ENCODE results near the gene ATG2A.

ATG2A gene

DNA sequence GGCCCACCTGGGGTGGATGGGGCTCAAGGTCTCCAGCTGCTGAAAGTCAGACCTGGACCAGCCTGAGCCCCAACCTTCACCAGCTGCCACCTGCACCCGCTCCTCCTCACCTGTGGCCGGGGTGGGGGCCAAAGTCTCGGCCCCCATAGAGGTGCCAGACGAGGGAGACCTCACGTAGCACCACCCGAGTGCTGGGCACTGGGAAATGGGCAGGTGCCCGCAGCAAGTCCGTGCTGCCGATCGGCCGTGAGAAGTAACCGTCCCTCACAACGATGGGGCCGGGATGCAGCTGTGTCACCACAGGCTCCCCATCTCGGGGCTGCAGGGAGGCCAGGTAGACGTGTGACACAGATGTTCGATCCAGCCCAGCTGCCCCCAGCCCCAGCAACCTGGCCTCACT is 16.2 kb downstream of the ATG2A start:
- no peak for DNase-seq

DNA sequence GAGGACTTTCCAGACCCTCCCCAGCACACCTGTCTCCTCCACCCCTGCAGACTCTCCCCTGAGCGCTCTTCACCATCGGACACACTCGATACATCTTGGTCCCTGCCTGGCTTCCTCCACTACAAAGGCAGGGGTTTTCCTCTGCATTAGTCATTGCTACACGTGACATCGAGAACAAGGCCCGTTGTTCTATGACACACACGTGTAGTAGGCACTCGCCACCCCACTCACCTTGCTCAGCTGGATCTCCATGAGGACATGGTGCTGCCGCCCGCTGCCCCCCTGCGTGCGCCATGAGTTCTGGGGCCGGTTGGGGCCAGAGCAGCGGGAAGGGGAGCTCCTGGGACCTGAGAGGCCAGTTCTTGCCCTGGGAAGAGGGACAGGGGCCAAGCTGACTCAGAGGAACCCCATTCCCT is 16.7 kb downstream of the ATG2A start:
- DNase-seq, result peak; percentile 87

DNA sequence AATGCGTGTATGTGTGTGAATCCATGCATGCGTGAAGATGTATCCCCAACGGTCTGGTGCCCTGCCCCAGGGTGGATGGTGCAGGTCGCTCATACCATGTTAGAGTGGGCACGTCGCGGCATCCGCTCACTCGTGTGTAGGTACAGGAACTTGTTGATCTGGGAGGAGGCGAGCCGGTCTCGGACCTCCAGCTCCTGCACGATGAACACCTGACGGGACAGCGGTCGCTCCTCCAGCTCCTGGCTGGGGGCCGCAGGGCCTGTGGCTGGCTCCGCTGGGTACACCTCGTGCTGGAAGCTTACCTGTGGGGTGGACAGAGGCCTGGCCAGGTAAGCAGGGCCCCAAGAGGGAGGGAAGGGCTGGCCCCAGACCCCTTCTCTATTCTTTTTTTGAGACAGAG is 18.5 kb downstream of the ATG2A start:
- DNase-seq, result no peak

DNA sequence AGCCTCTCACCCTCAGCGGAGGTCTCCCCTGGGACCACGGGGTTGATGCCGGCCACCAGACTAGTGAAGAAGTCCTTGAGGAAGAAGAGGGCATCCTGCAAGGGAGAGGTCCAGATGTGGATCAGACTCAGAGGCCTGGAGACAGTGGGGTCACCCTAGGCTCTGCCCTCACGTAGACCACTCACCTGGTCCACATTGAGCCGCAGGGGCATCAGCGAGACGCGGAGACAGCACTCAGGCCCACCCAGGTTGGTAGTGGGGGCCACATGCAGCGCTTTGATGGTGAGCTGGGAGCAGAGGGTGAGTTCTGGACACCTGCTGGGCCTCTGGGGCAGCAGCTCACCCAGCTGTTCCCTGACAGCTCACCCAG is 18.9 kb downstream of the ATG2A start:
- no peak for DNase-seq

DNA sequence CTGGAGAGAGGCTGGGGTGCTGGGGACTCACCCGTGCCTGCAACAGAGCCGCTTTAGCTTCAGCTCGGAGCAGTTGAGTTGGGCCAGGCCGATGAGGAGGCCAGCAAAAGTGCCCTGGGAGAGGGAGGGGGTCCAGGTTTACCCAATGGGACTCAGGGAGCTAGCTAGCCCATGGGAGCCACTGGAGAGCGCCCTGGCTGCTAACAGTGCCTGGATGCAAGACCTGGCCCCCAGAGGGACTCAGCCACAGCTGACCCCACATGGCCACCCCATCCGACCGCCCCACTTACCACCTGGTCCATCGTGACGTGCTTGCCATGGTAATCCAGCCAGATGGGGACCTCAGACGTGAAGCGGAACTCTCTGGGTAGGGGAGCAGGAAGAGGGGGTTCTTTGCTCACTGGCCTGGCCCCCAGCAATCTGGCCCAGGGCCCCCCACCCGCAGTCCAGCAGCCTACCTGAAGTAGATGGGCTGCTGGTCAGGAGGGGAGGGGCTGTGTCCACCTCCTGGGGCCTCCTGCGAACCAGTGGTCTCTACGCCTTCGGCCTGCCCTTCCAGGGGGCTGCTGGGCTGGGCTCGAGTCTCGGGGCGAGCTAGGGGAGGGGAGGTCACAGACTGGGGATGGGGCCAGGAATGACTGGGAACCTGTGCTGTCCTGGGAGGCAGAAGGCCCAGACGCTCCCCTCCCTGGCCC is 19.5 kb downstream of the ATG2A start:
- no peak for DNase-seq

DNA sequence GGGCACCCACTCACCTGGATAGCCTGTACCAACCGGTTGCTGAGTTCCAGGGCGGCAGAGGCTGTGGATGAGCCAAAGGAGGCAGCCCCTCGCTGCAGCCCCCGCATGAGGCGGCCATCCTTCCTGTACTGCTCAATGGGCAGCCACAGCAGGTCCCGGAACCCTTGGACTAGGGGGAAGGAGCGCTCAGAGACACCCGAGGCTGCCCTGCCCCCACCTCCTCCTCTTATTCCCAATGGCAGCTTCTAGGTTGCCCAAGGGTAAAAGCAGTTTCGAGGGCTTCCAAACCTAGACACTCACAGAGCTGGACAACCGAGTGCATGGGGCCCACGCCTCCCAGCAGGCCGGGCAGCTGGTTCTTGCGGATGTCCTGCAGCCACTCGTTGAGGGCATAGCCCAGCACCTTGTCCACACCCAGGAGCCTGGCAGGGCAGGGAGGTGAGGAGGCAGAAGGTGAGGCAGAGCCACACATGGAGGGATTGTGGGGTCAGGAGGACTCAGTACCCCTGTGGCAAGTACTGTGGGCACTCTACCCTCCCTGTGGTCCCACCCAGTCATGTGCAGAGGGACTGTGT is 20.5 kb downstream of the ATG2A start:
- DNase-seq, result no peak

DNA sequence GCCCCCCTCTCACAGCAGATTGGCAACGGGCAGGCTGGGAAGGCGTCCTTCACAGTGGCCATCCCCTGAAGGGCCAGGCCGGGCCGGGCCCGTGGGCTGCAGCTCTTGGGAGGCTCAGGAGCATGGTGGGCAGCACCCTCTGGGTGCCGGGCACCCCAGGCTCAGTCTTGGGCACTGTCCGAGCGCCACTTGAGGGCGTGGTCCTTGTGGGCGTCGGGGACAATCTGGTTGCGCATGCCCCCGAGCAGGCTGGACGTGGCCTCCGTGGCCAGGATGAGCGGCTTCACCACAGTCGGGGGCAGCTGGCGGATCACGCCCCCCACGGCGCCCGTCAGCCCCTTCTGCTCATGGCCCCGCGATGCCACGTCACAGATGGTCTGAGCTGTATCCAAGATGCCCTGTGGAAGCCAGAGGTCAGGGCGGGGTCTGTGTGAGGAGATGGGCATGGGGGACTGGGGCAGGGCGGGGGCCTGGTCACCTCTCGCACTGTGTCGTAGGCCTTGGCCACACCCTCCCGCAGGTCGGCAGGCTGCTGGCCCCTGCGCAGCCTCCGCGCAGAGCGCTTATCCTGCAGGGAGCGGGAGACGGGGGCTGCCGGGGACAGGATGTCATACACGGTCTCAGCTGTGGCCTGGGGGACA is 22.1 kb downstream of the ATG2A start:
- DNase-seq, result no peak

DNA sequence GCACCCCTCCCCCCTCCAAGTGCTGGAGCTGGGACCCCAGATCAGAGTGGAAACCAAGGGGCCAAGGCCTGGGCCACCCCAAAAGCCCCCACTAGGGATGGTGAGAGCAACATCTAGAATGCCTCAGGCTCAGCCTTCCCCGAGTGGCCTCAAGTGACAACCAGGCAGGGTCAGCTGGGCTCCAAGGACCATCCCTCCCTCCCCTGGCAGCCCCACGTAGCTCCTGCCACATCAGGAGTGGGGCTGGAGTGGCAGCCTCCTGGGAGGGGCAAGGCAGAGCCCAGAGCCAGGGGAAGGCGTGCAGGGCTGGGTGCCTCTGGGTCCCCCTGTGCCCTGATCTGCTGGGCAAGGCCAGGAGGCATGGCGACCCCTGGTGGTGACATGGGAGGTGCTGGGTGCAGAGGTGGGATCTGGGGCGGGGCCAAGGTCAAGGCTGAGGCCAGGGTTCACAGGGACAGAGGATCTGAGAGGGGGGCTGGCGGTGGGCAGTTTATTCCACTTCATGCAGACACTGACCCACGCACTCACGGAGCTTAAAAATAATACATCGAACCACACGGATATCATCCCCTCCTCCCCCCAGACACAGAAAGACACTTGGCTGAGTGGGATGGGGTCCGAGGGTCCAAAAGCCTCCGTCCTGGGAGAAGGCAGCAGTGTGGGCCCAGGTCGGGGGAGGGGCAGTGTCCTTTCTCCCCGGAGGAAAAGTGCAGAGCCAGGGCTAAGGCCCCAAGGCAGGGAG is 22.8 kb downstream of the ATG2A start:
- DNase-seq, result peak; percentile 89

DNA sequence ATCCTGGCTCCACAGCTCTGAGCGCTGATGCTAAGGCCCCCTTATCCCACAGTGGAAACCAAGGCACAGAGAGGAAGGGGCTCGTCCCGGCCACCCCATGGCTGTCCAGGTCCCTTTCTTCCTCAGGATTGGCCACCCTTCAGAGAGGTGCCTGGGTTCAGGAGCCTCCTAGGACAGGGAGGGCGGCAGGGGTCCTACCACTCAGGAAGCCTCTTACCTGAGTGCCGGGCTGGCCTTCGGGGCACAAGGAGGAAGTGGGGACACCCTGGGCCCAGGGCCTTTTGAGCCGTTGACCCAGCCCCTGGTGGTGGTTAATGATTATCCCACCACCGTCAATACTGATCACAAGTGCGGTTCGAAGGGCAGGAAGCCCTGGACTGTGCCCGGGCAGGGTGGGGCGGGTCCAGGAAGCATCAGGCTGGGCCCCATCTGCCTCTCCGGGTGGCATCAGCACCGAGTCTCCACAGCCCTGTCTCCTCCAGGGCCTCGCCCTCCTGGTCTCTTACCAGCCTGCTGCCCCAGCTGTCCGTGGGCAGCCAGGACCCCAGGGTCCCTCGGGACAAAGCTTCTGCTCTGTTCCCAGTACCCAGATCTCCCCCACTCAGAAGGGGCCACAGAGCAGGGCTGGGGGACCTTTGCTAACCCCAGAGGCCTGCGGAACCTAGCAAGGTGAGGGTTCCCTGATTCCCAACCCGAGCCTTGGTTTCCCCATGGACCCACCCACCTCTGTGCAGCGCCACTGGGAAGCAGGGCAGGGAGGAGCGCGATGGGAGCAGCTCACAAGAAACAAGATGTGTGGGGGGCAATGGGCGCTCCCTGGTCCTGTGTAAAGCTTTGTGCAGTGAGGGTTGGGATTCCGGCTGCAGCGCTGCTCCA is 23.6 kb downstream of the ATG2A start:
- DNase-seq, result no peak

DNA sequence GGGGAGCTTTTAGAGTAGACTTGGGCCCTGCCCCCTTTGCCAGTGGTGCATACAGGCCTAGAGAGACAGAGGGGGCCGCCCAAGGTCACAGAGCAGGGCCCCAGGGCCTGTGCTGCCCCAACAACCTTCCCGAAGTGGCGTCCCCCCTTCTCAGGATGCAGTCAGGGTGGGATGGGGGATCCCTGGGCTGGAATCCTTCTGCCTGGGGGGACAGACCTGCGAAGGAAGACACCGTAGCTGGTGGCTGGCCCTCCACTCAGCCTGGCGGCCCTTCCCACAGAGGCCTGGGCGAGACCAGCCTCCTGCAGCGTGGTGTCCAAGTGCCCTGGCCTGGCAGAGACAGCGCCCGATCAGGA is 24.2 kb downstream of the ATG2A start:
- no peak for DNase-seq

DNA sequence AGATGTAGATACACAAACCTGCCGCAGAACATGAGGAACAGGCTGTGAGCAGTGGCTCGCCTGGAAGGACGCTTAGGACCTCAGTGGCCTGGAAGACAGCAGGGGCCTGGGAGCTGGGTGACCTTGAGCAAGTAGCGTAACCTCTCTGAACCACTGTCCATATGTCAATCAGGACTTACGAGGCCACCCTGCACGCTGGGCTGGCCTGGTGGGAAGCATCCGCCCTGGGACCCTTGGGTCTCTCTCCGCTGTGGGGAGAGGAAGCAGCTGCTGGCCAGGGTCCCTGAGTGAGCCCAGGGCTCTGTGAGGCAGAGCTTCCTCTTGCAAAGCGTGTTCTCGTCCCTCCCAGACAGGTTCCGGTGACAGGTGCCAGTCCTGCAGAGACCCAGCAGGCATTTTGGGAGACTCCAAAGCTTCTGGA is 24.6 kb downstream of the ATG2A start:
- no peak for DNase-seq

DNA sequence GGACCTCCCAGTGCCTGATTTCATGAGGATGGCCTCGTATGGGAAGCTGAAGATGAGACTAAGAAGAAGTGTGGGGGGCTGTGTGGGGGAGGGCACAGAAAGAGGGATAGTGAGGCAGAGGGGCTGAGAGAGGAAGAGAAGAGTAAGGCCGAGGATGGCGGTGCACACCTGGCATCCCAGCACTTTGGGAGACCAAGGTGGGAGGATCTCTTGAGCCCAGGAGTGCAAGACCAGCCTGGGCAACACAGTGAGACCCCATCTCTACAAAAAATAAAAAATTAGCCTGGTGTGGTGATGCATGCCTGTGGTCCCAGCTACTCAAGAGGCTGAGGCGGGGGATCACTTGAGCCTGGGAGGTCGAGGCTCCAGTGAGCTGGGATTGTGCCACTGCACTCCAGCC is 25.1 kb downstream of the ATG2A start:
- DNase-seq, result no peak

DNA sequence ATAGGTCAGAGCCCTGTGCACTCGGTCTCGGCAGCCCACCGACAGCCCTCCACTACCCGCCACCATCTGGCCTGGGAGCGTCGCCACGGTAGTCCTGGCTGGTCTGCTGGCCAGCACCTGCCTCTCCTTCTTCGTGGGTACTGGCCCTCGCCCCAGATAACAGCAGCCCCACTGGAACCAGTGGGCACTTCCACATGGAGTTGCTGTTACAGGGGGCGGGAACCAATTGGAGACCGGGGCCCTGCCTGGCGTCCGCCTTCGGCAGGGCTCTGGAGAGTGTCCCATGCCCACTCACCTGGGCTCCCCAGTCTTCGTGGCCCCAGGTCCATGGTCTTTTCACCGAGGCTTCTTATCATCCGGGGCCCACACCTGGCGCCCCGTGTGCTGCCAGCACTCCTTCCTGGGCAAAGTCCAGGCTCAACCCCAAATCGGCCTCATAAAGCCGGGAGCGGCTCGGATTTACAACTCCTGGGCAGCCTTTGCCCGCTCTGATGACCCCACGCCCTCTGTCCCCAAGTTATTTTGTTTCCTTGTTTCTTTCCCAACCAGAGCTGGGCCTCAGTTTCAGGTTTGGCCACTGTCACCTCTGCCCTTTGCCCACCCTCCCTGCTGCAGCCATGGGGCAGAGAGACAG is 25.7 kb downstream of the ATG2A start:
- no peak for DNase-seq

DNA sequence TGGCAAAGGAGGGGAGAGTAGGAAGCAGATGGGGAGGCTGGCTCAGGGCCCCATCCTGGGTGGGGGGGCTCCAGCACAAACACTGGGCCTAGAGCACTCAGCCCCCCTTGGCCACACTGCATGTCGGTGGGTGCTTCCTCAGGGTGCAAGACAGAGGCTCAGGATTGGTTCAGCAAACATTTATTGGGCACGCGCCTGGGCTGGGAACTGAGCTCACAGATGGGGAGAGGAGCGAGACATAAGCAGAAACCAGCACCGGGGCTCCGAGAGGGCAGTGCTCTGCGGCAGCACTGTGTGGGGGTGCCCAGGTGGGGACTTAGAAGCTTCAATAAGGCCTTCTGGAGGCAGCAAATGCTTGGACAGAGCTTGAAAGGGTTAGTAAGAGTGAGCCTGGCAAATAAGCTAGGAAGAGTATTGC is 26.5 kb downstream of the ATG2A start:
- no peak for DNase-seq

DNA sequence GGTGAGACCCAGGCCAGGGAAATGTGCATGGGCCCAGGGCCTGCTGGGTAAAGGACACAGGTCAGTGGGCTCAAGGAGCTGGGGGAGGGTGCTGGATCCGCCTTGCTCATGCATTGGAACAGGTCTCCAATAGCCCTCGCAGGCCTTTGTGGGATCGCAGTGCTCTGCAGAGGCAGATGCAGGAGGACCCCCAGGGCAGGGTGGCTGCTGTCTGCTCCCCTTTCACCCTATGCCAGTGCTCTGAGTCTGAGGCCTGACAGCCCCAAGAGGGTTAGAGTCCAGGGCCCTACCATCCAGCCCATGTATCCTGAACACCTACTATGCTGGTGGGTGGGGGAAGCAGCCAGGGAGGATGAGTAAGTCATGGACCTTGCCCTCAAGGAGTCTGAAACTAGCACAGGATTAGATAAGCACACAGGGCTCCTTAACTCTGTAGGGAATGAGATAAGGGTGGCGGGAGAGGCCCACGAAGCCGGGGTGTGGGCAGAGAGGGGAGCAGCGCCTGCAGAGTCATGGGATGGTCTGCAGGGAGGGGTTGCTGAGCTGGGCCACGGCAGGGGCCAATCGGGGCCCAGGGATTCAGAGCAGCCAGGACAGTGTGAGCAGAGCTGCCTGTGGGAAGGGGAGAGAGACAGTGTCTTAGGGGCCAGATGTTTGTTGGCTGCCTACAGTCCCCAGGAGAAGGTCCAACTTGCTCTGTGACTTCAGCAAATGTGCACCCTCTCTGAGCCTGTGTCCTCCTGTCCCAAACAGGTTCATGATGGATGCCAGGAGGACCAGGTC is 28.1 kb downstream of the ATG2A start:
- DNase-seq, result no peak

DNA sequence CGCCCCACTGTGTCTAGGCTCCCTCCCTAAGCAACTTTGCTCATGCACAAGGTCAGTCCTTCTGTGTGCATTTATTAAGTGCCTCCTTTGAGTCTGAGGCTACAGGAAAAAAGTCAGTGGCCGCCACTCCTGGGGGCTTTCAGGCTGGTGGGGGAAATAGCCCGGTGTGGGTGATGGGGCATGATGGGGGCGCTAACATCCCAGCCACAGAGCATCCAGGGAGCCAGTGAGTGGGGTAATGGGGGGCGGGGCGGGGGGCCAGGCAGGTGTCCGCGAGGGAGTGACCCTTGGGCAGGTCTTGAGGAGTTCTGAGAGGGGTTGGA is 28.6 kb downstream of the ATG2A start:
- DNase-seq, result no peak

DNA sequence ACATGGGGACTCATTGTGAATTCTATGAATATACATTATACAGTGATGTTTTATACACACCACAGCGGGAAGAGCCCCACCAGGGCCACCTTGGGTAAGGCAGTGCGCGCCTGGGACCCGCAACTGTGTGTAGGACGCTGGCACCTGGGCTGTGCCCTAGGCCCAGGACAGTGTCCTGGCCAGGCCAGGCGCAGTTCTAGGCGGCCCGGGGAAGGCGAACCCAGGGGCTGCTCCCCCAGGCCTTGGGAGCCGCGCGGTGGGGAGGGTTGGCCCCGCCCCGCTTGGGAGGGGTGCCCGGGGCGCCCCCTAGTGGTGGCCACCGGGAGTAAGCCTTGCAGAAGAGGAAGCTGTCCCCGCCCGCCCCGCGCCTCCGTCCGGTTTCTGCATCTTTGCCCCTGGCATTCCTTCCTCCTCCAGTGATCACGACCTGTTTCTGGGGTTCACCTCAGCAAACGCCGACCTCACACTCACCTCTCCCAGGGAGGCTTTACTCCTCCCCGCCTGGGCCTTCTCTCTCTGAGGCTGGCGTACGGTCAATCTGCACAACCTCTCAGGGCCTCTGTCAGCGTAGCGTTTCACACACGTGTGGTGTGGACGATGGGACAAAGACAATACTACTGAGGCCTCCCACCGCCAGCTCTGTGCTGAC is 29.1 kb downstream of the ATG2A start:
- peak; percentile 85 for DNase-seq

DNA sequence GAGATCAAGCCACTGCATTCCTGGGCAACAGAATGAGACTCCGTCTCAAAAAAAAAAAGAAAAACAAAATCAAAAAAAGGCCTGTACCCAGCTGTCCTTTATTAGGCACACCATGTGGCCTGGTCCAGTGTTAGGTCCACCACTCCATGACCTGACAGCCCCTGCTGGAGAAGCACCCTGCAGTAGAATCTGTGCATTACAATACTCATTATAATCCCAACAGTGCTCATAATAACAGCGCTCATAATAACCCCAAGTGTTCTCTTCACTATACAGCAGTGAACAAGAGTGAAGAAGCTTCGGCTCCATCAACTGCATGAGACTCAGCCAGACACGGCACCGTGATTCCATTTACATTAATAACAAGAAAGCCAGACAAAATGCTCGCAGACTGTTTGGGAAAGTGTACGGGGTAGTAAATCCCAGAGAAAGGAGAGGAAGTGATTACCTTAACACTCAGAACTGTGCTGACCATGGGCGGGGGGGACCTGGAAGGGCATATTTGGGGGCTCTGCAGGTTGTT is 29.7 kb downstream of the ATG2A start:
- DNase-seq, result no peak

DNA sequence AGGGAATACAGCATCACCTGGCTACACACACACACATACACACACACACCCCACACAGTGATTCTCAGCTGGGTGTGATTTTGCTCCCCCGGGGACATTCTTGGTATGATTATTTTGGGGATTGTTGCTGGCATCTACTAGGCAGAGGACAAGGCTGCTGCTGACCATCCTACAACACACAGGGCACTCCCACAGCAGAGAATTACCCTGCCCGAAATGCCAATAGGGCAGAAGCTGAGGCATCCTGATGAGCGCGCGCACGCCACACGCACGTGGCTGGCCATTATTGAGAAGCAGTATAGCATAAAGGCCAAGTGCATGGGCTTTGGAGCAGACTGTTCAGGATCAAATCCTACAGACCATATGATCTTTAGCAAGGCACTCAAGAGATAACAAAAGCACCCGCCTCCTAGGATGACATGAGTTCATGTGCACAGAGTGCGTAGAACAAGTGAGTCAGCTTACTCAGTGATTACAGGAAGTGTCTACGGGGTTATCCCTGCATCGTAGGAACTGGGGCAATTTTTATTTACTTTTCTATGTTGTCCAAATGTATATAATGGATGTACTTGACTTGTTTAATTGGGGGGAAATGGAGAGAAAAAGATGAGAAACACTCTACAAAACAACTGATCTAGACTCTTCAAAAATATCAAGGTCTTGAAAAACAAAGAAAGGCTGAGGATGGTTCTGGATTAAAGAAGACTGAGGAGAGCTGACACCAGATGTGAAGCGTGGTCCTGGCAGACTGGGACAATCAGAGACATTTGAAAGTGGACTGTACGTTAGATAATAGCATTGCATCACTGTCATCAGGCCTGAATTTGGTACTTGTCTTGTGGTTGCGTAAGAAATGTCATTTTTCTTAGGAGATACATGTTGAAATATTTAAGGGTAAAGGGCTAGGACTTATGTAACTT is 31.4 kb downstream of the ATG2A start:
- peak; percentile 61 for DNase-seq

DNA sequence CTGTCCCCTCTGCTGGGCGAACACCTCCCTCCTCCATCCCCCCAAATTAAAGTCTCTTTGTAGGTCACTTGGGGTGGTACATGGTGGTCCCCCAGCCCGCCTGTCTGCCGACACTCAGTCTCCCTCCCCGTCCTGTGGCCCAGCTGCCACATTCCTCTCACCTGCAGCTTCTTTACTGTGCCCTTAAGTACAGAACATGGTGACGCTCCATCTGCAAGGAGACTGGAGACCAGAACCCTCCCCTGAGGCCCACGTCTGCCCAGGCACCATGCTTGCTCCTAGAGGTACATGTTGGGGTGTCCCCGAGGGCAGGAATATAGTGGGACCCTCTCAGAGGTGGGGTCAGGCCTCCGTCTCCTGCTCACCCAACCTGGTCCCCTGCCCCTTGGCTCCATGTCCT is 33.0 kb downstream of the ATG2A start:
- no peak for DNase-seq

Measured in CD4-positive, alpha-beta T cell treated with Interleukin-21 for 1 hour (primary cell).